A549 (cell line): ENCODE data around the gene BTBD16. TPM values are rescaled to one million over a fixed set of nuclear protein-coding genes. Genes with fewer than 3 reads are reported as not detected.

Source experiments
- ATAC-seq, 2 experiments: fragments of 200-7000 bp in 1 of 2; fragments of >200 bp in 1 of 2; cut with Nextera tagmentation in 1 of 2; cut with Tn5 transposase in 1 of 2; 3 replicates each; pipeline versions ENCODE4 v1.8.0 to v1.9.1; 2018 to 2020; ENCODE audit warnings: mild to moderate bottlenecking in 1 of 2, moderate library complexity in 1 of 2
- CTCF ChIA-PET: fragments of 300-600 bp; sonication (Branson Sonifier 250); formaldehyde crosslinking; extraction: SDS; loops from one replicate; lab custom pipeline; 2021; ENCODE audit warnings: antibody characterized with exemption, inconsistent platforms; lab: Yijun Ruan, JAX
- POLR2A ChIA-PET: fragments of 350-600 bp; formaldehyde crosslinking; extraction: SDS; loops from one replicate; lab custom pipeline; 2021; ENCODE audit warnings: antibody characterized with exemption, inconsistent platforms; lab: Yijun Ruan, JAX
- DNase-seq, 2 experiments: peaks; one replicate each; pipeline versions ENCODE4 v3.0.0 to v3.0.0-alpha.2; 2011 to 2016; ENCODE audit warnings: low read depth in 1 of 2, low spot score in 1 of 2
- FAIRE-seq: peaks from 2 replicates; lab custom pipeline; 2011; peaks lifted over from hg19 to GRCh38; lab: Jason Lieb, UNC
- H3K27ac ChIP-seq, 2 experiments: fragments of >200 bp; sonication (Bioruptor Twin); formaldehyde crosslinking; 3 replicates each; pipeline ENCODE4 v1.5.1; 2016 to 2017
- H3K4me1 ChIP-seq: fragments of >200 bp; sonication (Bioruptor Twin); formaldehyde crosslinking; 3 replicates; pipeline ENCODE4 v1.6.1; 2016
- H3K4me2 ChIP-seq: fragments of >200 bp; sonication (Bioruptor Twin); formaldehyde crosslinking; 3 replicates; pipeline ENCODE4 v1.6.1; 2016
- H3K4me3 ChIP-seq: fragments of >200 bp; sonication (Bioruptor Twin); formaldehyde crosslinking; 3 replicates; pipeline ENCODE4 v1.5.1; 2016
- H3K9me3 ChIP-seq: fragments of >200 bp; sonication (Bioruptor Twin); formaldehyde crosslinking; 3 replicates; pipeline ENCODE4 v1.6.1; 2016
- BHLHE40 ChIP-seq: IDR thresholded peaks from 2 replicates; pipeline ENCODE4 v1.6.1; 2012; ENCODE audit warnings: low read depth, low read length, inconsistent platforms
- CEBPB ChIP-seq, 2 experiments: fragments of >200 bp in 1 of 2; sonication (Bioruptor Twin) in 1 of 2; formaldehyde crosslinking in 1 of 2; IDR thresholded peaks; 2 replicates each; pipeline ENCODE4 v1.6.1; 2012 to 2016
- CHD2 ChIP-seq: fragments of 150-350 bp; IDR thresholded peaks from 2 replicates; pipeline ENCODE4 v1.6.1; 2014; ENCODE audit warnings: low read length; ENCODE audit not compliant: partially characterized antibody
- E2F6 ChIP-seq: IDR thresholded peaks from 2 replicates; pipeline ENCODE4 v1.6.1; 2012; ENCODE audit warnings: low read depth, borderline replicate concordance
- EP300 ChIP-seq, 2 experiments: fragments of >200 bp; sonication (Bioruptor Twin); formaldehyde crosslinking; IDR thresholded peaks; 2 replicates in 1 of 2; 3 replicates in 1 of 2; pipeline ENCODE4 v1.6.1; 2016 to 2017
- FOSB ChIP-seq: fragments of 250-450 bp; sonication (Bioruptor Pico); IDR thresholded peaks from 2 replicates; pipeline ENCODE4 v1.5.0; 2020; ENCODE audit warnings: mild to moderate bottlenecking, moderate library complexity
- FOXS1 ChIP-seq: fragments of 250-450 bp; sonication (Bioruptor Pico); IDR thresholded peaks from 2 replicates; pipeline ENCODE4 v1.5.0; 2020; ENCODE audit warnings: mild to moderate bottlenecking, moderate library complexity
- GATA3 ChIP-seq: IDR thresholded peaks from 2 replicates; pipeline ENCODE4 v1.6.1; 2012; ENCODE audit warnings: borderline replicate concordance
- HDAC2 ChIP-seq: fragments of 200-600 bp; sonication (generic); IDR thresholded peaks from 2 replicates; pipeline ENCODE4 v1.6.1; 2016
- HOXB5 ChIP-seq: fragments of 250-450 bp; sonication (Bioruptor Pico); IDR thresholded peaks from 2 replicates; pipeline ENCODE4 v1.5.0; 2020; ENCODE audit warnings: mild to moderate bottlenecking, moderate library complexity
- JUN ChIP-seq, 2 experiments: fragments of >200 bp; sonication (Bioruptor Twin); formaldehyde crosslinking; IDR thresholded peaks; 2 replicates in 1 of 2; 3 replicates in 1 of 2; pipeline ENCODE4 v1.6.1; 2016 to 2017
- KDM1A ChIP-seq: fragments of 200-600 bp; sonication (generic); IDR thresholded peaks from 2 replicates; pipeline ENCODE4 v1.6.1; 2016; ENCODE audit warnings: low read depth, mild to moderate bottlenecking
- MYC ChIP-seq: IDR thresholded peaks from 2 replicates; pipeline ENCODE4 v1.6.1; 2012; ENCODE audit warnings: mild to moderate bottlenecking, inconsistent platforms, low read length, improper control_type of control experiment, borderline replicate concordance
- NFE2L2 ChIP-seq: fragments of 150-350 bp; conservative IDR thresholded peaks from 2 replicates; pipeline ENCODE4 v1.6.1; 2014; ENCODE audit warnings: low read length
- POLR2A ChIP-seq: IDR thresholded peaks from 2 replicates; pipeline ENCODE4 v1.6.1; 2012; ENCODE audit warnings: mild to moderate bottlenecking, low read length
- POLR2AphosphoS2 ChIP-seq: conservative IDR thresholded peaks from 2 replicates; pipeline ENCODE4 v1.6.1; 2012; ENCODE audit warnings: low read length, improper control_type of control experiment, inconsistent platforms
- RAD21 ChIP-seq, 2 experiments: fragments of >200 bp in 1 of 2; sonication (Bioruptor Twin) in 1 of 2; formaldehyde crosslinking in 1 of 2; IDR thresholded peaks in 1 of 2; conservative IDR thresholded peaks in 1 of 2; 2 replicates in 1 of 2; 3 replicates in 1 of 2; pipeline ENCODE4 v1.6.1; 2012 to 2018; ENCODE audit warnings: inconsistent platforms in 1 of 2
- RCOR1 ChIP-seq: fragments of 150-350 bp; IDR thresholded peaks from 2 replicates; pipeline ENCODE4 v1.6.1; 2014; ENCODE audit warnings: antibody characterized with exemption, low read length, low read depth
- REST ChIP-seq: fragments of 200-600 bp; sonication (generic); IDR thresholded peaks from 2 replicates; pipeline ENCODE4 v1.6.1; 2016; ENCODE audit warnings: antibody characterized with exemption, mild to moderate bottlenecking, moderate library complexity
- RFX5 ChIP-seq: fragments of 450-650 bp; IDR thresholded peaks from 2 replicates; pipeline ENCODE4 v1.7.1; 2014; ENCODE audit warnings: antibody characterized with exemption, mild to moderate bottlenecking, moderate library complexity
- SMC3 ChIP-seq: fragments of >200 bp; sonication (Bioruptor Twin); formaldehyde crosslinking; IDR thresholded peaks from 3 replicates; pipeline ENCODE4 v1.6.1; 2018; ENCODE audit warnings: inconsistent platforms
- ZC3H11A ChIP-seq: fragments of 450-650 bp; IDR thresholded peaks from 2 replicates; pipeline ENCODE4 v1.6.1; 2014; ENCODE audit warnings: antibody characterized with exemption, mild to moderate bottlenecking
- ZFP36 ChIP-seq: fragments of 450-650 bp; IDR thresholded peaks from 2 replicates; pipeline ENCODE4 v1.6.1; 2014; ENCODE audit warnings: borderline replicate concordance; ENCODE audit not compliant: partially characterized antibody
- WGBS: methylation state at CpG from one replicate; pipeline ENCODE4 v1.1.6; 2017; ENCODE audit errors: missing lambda C conversion rate; 5-methylcytosine and 5-hydroxymethylcytosine counted together
- polyA plus RNA-seq, 4 experiments: library from polyadenylated mRNA; depleted of rRNA in 3 of 4; stranded (reverse); fragments of >200 nt; fragmentation: RNase III in 1 of 4; extraction: RNeasy Plus Mini Kit Qiagen cat#74134 plus additional on column Dnase treatment in 1 of 4; gene quantifications; 2 replicates in 3 of 4; 3 replicates in 1 of 4; pipeline ENCODE4 v1.2.3, GENCODE V29; 2011 to 2017
- TF ChIP-seq, protein P1 (sequence below): fragments of 150-350 bp; IDR thresholded peaks from 2 replicates; pipeline ENCODE4 v1.6.1; 2014; ENCODE audit warnings: low read depth, mild to moderate bottlenecking, low read length
- TF ChIP-seq, protein P2 (sequence below): IDR thresholded peaks from 2 replicates; pipeline ENCODE4 v1.6.1; 2012

BTBD16 gene
- polyA plus RNA-seq, 2 of the 4 experiments (the other 2 are of a cell fraction): 0.32 to 2.1 TPM

GRCh38 chr10:122299423-122300075, 28.5 kb downstream of the BTBD16 start:
- ATAC-seq: no peak

GRCh38 chr10:122301055-122301810, 30.1 kb downstream of the BTBD16 start:
- no peak for DNase-seq
- no peak for FAIRE-seq
- TF ChIP-seq HOXB5 (no peak), CEBPB (IDR thresholded peaks at IDR 0.05) (peak; percentile 91 to 97)
- TF ChIP-seq, all 56 proteins: peak for 1
- Histone ChIP-seq H3K4me3 (no peak overlapping the region), H3K4me2 (peak overlapping the region; percentile 34; the same call in 2 of the 3 replicates), H3K4me1 (peaks cover 19% of the 10 kb centered on the region), H3K27ac (peak overlapping the region; percentile 4 to 68; a peak in 3 of 6 replicates), H3K9me3 (no peaks in the 10 kb centered on the region; the same call in 2 of the 3 replicates)
- peak in 1 of 2 experiments; percentile 4; a peak in 1 of 6 replicates for ATAC-seq
- POLR2A ChIA-PET: interaction anchor here (0.7 to 1.5 kb wide), 2 partner anchors 10 to 73 kb away, joined by 3 read pairs; partner anchors contain the start of gene PLEKHA1
- 65% methylated on average over 12 of the region's 12 CpGs for WGBS
- CTCF ChIA-PET: interaction anchor here (0.8 to 5.8 kb wide), 10 partner anchors 10 to 403 kb away, joined by 3 to 57 read pairs (median 8); partner anchors contain the start of gene DMBT1

More at GRCh38 chr10:122299423-122300075, 28.5 kb downstream of the BTBD16 start:
- Histone ChIP-seq H3K9me3 (no peaks in the 10 kb centered on the region), H3K4me2 (peak overlapping the region; percentile 82), H3K4me3 (no peak overlapping the region), H3K27ac (peak overlapping the region; percentile 88 to 92), H3K4me1 (peaks cover 19% of the 10 kb centered on the region)
- POLR2A ChIA-PET: interaction anchor here (1.5 kb wide), 1 partner anchor 75 kb away, joined by 5 read pairs; the partner anchor contains the start of gene PLEKHA1
- 95% methylated on average over 14 of the region's 14 CpGs for WGBS
- DNase-seq (no peak), FAIRE-seq (no peak)
- TF ChIP-seq ZFP36 (no peak), RCOR1 (no peak), E2F6 (no peak), RFX5 (no peak), NFE2L2 (no peak), SMC3 (no peak), KDM1A (no peak), POLR2A (no peak), BHLHE40 (no peak), ZC3H11A (no peak), FOXS1 (CRISPR knock-in tag) (no peak), RAD21 (conservative IDR thresholded peaks at IDR 0.05 in 1 of 2, IDR thresholded peaks at IDR 0.05 in 1 of 2) (no peak), EP300 (IDR thresholded peaks at IDR 0.05) (no peak), GATA3 (no peak), HDAC2 (no peak)
- TF ChIP-seq, protein P1, sequence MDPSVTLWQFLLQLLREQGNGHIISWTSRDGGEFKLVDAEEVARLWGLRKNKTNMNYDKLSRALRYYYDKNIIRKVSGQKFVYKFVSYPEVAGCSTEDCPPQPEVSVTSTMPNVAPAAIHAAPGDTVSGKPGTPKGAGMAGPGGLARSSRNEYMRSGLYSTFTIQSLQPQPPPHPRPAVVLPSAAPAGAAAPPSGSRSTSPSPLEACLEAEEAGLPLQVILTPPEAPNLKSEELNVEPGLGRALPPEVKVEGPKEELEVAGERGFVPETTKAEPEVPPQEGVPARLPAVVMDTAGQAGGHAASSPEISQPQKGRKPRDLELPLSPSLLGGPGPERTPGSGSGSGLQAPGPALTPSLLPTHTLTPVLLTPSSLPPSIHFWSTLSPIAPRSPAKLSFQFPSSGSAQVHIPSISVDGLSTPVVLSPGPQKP: no peak
- TF ChIP-seq, protein P2, sequence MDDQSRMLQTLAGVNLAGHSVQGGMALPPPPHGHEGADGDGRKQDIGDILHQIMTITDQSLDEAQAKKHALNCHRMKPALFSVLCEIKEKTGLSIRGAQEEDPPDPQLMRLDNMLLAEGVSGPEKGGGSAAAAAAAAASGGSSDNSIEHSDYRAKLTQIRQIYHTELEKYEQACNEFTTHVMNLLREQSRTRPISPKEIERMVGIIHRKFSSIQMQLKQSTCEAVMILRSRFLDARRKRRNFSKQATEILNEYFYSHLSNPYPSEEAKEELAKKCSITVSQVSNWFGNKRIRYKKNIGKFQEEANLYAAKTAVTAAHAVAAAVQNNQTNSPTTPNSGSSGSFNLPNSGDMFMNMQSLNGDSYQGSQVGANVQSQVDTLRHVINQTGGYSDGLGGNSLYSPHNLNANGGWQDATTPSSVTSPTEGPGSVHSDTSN: no peak
- CTCF ChIA-PET: interaction anchor here (0.6 to 7.6 kb wide), 59 partner anchors 8 to 453 kb away, joined by 3 to 145 read pairs (median 5); partner anchors contain the start of genes ARMS2, BTBD16 and PLEKHA1

DNA sequence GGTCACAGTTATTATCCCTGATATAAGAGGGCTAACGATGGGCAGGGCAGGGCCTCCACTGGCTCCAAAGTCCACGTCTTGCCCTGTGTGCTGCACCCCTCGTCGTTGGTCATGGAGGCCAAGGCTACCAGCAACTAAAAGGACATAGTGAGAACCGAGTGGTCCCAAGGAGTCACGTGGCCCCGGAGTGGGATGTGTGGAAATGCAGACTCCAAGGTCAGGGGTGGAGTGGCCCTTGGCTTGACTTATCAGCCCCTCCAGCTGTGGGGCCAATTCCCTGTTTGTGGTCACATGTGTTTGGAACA, 30.7 kb downstream of the BTBD16 start:
- DNase-seq (no peak), FAIRE-seq (no peak), ATAC-seq (no peak)
- POLR2A ChIA-PET: interaction anchor here (0.7 to 1.5 kb wide), 2 partner anchors 9 to 73 kb away, joined by 3 read pairs; partner anchors contain the start of gene PLEKHA1
- H3K4me3 ChIP-seq: no peak overlapping the region
- CTCF ChIA-PET: interaction anchor here (0.8 to 5.8 kb wide), 10 partner anchors 9 to 402 kb away, joined by 3 to 57 read pairs (median 8); partner anchors contain the start of gene DMBT1
- WGBS: 96% methylated on average over 4 of the region's 7 CpGs
- H3K4me2 ChIP-seq: no peak overlapping the region
- peaks cover 21% of the 10 kb centered on the region for H3K4me1 ChIP-seq
- H3K9me3 ChIP-seq: no peaks in the 10 kb centered on the region; the same call in 2 of the 3 replicates
- peak overlapping the region in 1 of 2 experiments; percentile 68; a peak in 3 of 6 replicates for H3K27ac ChIP-seq
- TF ChIP-seq POLR2AphosphoS2 (no peak), GATA3 (no peak), FOSB (CRISPR knock-in tag) (no peak), JUN (IDR thresholded peaks at IDR 0.05) (no peak), CHD2 (no peak), REST (no peak), MYC (no peak)
- TF ChIP-seq, protein P1: no peak
